Keratinocyte (primary cell): Measurements from ENCODE around the gene ATP5IF1. TPM values are rescaled to one million over a fixed set of nuclear protein-coding genes. Genes with fewer than 3 reads are reported as not detected.

Experiments
- DNase-seq: peaks from one replicate; pipeline ENCODE4 v3.0.0-alpha.2; 2011; ENCODE audit warnings: low read depth, missing footprints, low spot score
- FAIRE-seq: peaks from 2 replicates; lab custom pipeline; 2011; peaks lifted over from hg19 to GRCh38; lab: Jason Lieb, UNC
- H2AFZ ChIP-seq: 2 replicates; pipeline ENCODE4 v1.6.0; 2012; ENCODE audit warnings: low read length, control low read depth, inconsistent platforms; ENCODE audit not compliant: control insufficient read depth
- H3K27ac ChIP-seq: 2 replicates; pipeline ENCODE4 v1.5.1; 2011; ENCODE audit warnings: low read length; ENCODE audit not compliant: control insufficient read depth, insufficient read depth
- H3K27me3 ChIP-seq: 3 replicates; pipeline ENCODE4 v1.6.0; 2011; ENCODE audit warnings: low read length; ENCODE audit not compliant: control insufficient read depth, insufficient read depth; ENCODE audit errors: extremely low read depth
- H3K36me3 ChIP-seq, 2 experiments: 2 replicates in 1 of 2; 3 replicates in 1 of 2; pipeline ENCODE4 v1.5.1; 2011; ENCODE audit warnings: low read length in 2 of 2, mild to moderate bottlenecking in 1 of 2; ENCODE audit not compliant: control insufficient read depth in 2 of 2, insufficient read depth in 2 of 2; ENCODE audit errors: extremely low read depth in 1 of 2
- H3K4me1 ChIP-seq: 3 replicates; pipeline ENCODE4 v1.5.1; 2011; ENCODE audit warnings: low read length; ENCODE audit not compliant: control insufficient read depth, insufficient read depth; ENCODE audit errors: extremely low read depth
- H3K4me2 ChIP-seq: 3 replicates; pipeline ENCODE4 v1.6.0; 2011; ENCODE audit warnings: low read depth, low read length; ENCODE audit not compliant: control insufficient read depth, insufficient read depth; ENCODE audit errors: extremely low read depth
- H3K4me3 ChIP-seq, 3 experiments: fragments of 200-600 bp in 1 of 3; sonication (generic) in 1 of 3; 2 replicates in 2 of 3; 3 replicates in 1 of 3; pipeline ENCODE4 v1.5.1; 2011 to 2016; ENCODE audit warnings: low read length in 3 of 3, mild to moderate bottlenecking in 3 of 3, control low read depth in 2 of 3, inconsistent platforms in 1 of 3, low read depth in 1 of 3, mixed read lengths in 1 of 3, mixed run types in 1 of 3, moderate library complexity in 1 of 3; ENCODE audit not compliant: control insufficient read depth in 2 of 3, insufficient read depth in 2 of 3; ENCODE audit errors: extremely low read depth in 1 of 3
- H3K79me2 ChIP-seq: 2 replicates; pipeline ENCODE4 v1.6.0; 2012; ENCODE audit warnings: low read length; ENCODE audit not compliant: control insufficient read depth, insufficient read depth
- H3K9ac ChIP-seq: 3 replicates; pipeline ENCODE4 v1.6.0; 2011; ENCODE audit warnings: low read length; ENCODE audit not compliant: control insufficient read depth, insufficient read depth; ENCODE audit errors: extremely low read depth
- H3K9me1 ChIP-seq: 3 replicates; pipeline ENCODE4 v1.6.0; 2011; ENCODE audit warnings: low read length; ENCODE audit not compliant: control insufficient read depth, insufficient read depth; ENCODE audit errors: extremely low read depth
- H3K9me3 ChIP-seq: 2 replicates; pipeline ENCODE4 v1.5.1; 2012; ENCODE audit warnings: low read depth, low read length; ENCODE audit not compliant: control insufficient read depth
- H4K20me1 ChIP-seq: 3 replicates; pipeline ENCODE4 v1.6.0; 2011; ENCODE audit warnings: low read length; ENCODE audit not compliant: control insufficient read depth, insufficient read depth; ENCODE audit errors: extremely low read depth
- CTCF ChIP-seq, 3 experiments: IDR thresholded peaks in 1 of 3; conservative IDR thresholded peaks in 1 of 3; optimal IDR thresholded peaks in 1 of 3; 2 replicates in 2 of 3; 3 replicates in 1 of 3; pipeline versions ENCODE3 to v1.5.1; 2011; ENCODE audit warnings: low read length in 3 of 3, mild to moderate bottlenecking in 3 of 3, moderate library complexity in 2 of 3, control low read depth in 1 of 3, inconsistent platforms in 1 of 3; ENCODE audit not compliant: insufficient read depth in 2 of 3; ENCODE audit errors: extremely low read depth in 1 of 3
- EZH2 ChIP-seq: IDR thresholded peaks from one replicate; pipeline ENCODE4 v1.6.1; 2012; ENCODE audit warnings: inconsistent platforms, mild to moderate bottlenecking, low read length, moderate library complexity
- dilution Hi-C: fragments of 300-500 bp; cut with MboI; formaldehyde crosslinking; loops from one replicate; pipeline ENCODE4 v1.7.0; 2020; ENCODE audit warnings: low sequenced_read_pairs; ENCODE audit not compliant: extremely low pct_ligation_motif_present
- polyA plus RNA-seq, 5 experiments: library from polyadenylated mRNA; depleted of rRNA in 3 of 5; stranded (reverse) in 3 of 5; stranded (forward) in 1 of 5; unstranded in 1 of 5; fragments of >200 nt; gene quantifications; 1 replicate in 1 of 5; 2 replicates in 3 of 5; 3 replicates in 1 of 5; pipeline versions ENCODE4 v1.2.1 to v1.2.3, GENCODE V29; 2011 to 2012; ENCODE audit warnings: missing spikeins in 2 of 5, low read depth in 1 of 5, low replicate concordance in 1 of 5

The ATP5IF1 gene
- polyA plus RNA-seq, 1 donor (not counting 4 experiments of a cell fraction or from before 2014, with no cell fraction given): 332 TPM

- no peak overlapping the region for H3K4me3 ChIP-seq
- no peak overlapping the region for H3K27ac ChIP-seq
- no peak for FAIRE-seq
- no peaks in the 10 kb centered on the region for H3K27me3 ChIP-seq
- no peak for DNase-seq
- TF ChIP-seq EZH2 (no peak), CTCF (optimal IDR thresholded peaks at IDR 0.05 in 1 of 3, IDR thresholded peaks at IDR 0.05 in 1 of 3, conservative IDR thresholded peaks at IDR 0.05 in 1 of 3; ENCODE audit: extremely low read depth in 1 of 3, insufficient read depth in 2 of 3, low read length in 3 of 3) (no peak)
- H3K9me1 ChIP-seq: peaks cover 10% of the 10 kb centered on the region
- H3K79me2 ChIP-seq: peaks cover 74% of the 10 kb centered on the region
- H3K36me3 ChIP-seq: peaks cover 16 to 53% of the 10 kb centered on the region in 2 experiments
- no peak overlapping the region for H2AFZ ChIP-seq
- H3K4me1 ChIP-seq: peaks cover 8% of the 10 kb centered on the region
- dilution Hi-C loops: no loop called here
- no peak overlapping the region for H3K4me2 ChIP-seq
- H3K9me3 ChIP-seq: no peaks in the 10 kb centered on the region
- H3K9ac ChIP-seq: no peak overlapping the region
- H4K20me1 ChIP-seq: peaks cover 50% of the 10 kb centered on the region
These were observed 31.7 kb downstream of the ATP5IF1 start for GRCh38 chr1:28267633-28268032.

- H3K4me3 ChIP-seq: no peak overlapping the region
- peaks cover 59% of the 10 kb centered on the region for H3K79me2 ChIP-seq
- no peak overlapping the region for H2AFZ ChIP-seq
- dilution Hi-C loops: no loop called here
- no peak overlapping the region for H3K27ac ChIP-seq
- FAIRE-seq (no peak), DNase-seq (no peak)
- H3K4me2 ChIP-seq: no peak overlapping the region
- H3K4me1 ChIP-seq: no peaks in the 10 kb centered on the region
- H3K9me1 ChIP-seq: peaks cover 3% of the 10 kb centered on the region
- H3K9me3 ChIP-seq: no peaks in the 10 kb centered on the region
- no peaks in the 10 kb centered on the region for H3K27me3 ChIP-seq
- H4K20me1 ChIP-seq: peaks cover 41% of the 10 kb centered on the region
- TF ChIP-seq EZH2 (no peak), CTCF (optimal IDR thresholded peaks at IDR 0.05 in 1 of 3, IDR thresholded peaks at IDR 0.05 in 1 of 3, conservative IDR thresholded peaks at IDR 0.05 in 1 of 3; ENCODE audit: extremely low read depth in 1 of 3, insufficient read depth in 2 of 3, low read length in 3 of 3) (no peak)
- peaks cover 29 to 62% of the 10 kb centered on the region in 2 experiments for H3K36me3 ChIP-seq
- H3K9ac ChIP-seq: no peak overlapping the region
These were observed 33.6 kb downstream of the ATP5IF1 start for GRCh38 chr1:28269529-28269928.
